Measurements from ENCODE around the gene LRP8. TPM values are rescaled to one million over a fixed set of nuclear protein-coding genes. Genes with fewer than 3 reads are reported as not detected.
A peak's percentile ranks its signal among the peaks of the same experiment; 100 is the strongest.

Gene LRP8
- polyA plus RNA-seq, 1 of the 3 experiments (the other 2 are of a cell fraction) = 19.9 TPM

DNA sequence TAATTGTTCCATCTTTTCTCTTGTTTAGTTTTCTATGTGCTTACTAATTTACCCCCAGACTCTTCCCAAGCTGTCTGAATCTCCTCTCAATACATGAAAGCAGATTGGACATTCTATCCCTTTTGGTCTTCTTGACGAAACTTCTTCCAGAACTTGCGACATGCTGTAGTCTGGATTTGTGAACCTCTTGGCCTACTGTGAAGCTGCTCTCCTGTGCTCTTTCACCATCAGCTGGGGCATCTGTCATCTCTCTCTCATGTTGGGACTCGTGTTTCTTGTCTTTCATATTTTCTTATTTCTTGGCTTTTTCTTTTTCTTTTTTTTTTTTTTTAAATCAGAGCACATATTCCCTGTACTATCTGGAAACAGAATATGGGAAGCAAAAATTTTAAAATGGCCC is 124.4 kb downstream of the LRP8 start:
- no peaks in the 10 kb centered on the region for H3K9me2 ChIP-seq
- H3K4me3 ChIP-seq (ENCODE audit: low read depth in 2 of 2, low read length in 1 of 2) = no peak overlapping the region
- H3F3A ChIP-seq (replicated peaks; ENCODE audit: insufficient read depth) = peaks cover 5% of the 10 kb centered on the region
- TF ChIP-seq MXI1 (IDR thresholded peaks at IDR 0.05; ENCODE audit: low read depth, low read length) (no peak), SMC3 (IDR thresholded peaks at IDR 0.05; ENCODE audit: low read depth, low read length) (no peak), RAD21 (IDR thresholded peaks at IDR 0.05; ENCODE audit: low read length) (no peak)
- TF ChIP-seq, protein P1, sequence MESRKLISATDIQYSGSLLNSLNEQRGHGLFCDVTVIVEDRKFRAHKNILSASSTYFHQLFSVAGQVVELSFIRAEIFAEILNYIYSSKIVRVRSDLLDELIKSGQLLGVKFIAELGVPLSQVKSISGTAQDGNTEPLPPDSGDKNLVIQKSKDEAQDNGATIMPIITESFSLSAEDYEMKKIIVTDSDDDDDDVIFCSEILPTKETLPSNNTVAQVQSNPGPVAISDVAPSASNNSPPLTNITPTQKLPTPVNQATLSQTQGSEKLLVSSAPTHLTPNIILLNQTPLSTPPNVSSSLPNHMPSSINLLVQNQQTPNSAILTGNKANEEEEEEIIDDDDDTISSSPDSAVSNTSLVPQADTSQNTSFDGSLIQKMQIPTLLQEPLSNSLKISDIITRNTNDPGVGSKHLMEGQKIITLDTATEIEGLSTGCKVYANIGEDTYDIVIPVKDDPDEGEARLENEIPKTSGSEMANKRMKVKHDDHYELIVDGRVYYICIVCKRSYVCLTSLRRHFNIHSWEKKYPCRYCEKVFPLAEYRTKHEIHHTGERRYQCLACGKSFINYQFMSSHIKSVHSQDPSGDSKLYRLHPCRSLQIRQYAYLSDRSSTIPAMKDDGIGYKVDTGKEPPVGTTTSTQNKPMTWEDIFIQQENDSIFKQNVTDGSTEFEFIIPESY (IDR thresholded peaks at IDR 0.05; ENCODE audit: borderline replicate concordance, low read depth) = no peak
- H3K9ac ChIP-seq = no peak overlapping the region
- peaks cover 48 to 56% of the 10 kb centered on the region in 2 experiments for H3K36me3 ChIP-seq (replicated peaks in 1 of 2; ENCODE audit: control insufficient read depth in 1 of 2, insufficient read depth in 2 of 2, low read length in 1 of 2)
- peaks cover 5% of the 10 kb centered on the region; the same call in 1 of the 2 replicates for H3K79me2 ChIP-seq (ENCODE audit: insufficient read depth)
- no peaks in the 10 kb centered on the region for H3K27me3 ChIP-seq (ENCODE audit: insufficient read depth)
- WGBS (ENCODE audit: low lambda C conversion rate) = 87% methylated on average over 3 of the region's 3 CpGs
- POLR2A ChIA-PET = no interaction called here
- no peaks in the 10 kb centered on the region for H4K20me1 ChIP-seq (ENCODE audit: insufficient read depth)
- no peak overlapping the region for H2AFZ ChIP-seq (ENCODE audit: low read depth)
- H3K4me2 ChIP-seq = no peak overlapping the region
- H3K4me1 ChIP-seq (ENCODE audit: control insufficient read depth in 1 of 2, insufficient read depth in 2 of 2, low read depth in 1 of 2, low read length in 1 of 2) = peaks cover under 1 to 1% of the 10 kb centered on the region in 2 experiments; a peak in 1 of 4 replicates
- H3K27ac ChIP-seq (ENCODE audit: low read depth in 2 of 2, low read length in 1 of 2) = no peak overlapping the region
- CTCF ChIA-PET = interaction anchor here (1.8 kb wide), 1 partner anchor 14 kb away, joined by 3 read pairs; no protein-coding TSS in a partner anchor
- DNase-seq = no peak
- peaks cover 4% of the 10 kb centered on the region; the same call in 1 of the 2 replicates for H3K9me3 ChIP-seq

DNA sequence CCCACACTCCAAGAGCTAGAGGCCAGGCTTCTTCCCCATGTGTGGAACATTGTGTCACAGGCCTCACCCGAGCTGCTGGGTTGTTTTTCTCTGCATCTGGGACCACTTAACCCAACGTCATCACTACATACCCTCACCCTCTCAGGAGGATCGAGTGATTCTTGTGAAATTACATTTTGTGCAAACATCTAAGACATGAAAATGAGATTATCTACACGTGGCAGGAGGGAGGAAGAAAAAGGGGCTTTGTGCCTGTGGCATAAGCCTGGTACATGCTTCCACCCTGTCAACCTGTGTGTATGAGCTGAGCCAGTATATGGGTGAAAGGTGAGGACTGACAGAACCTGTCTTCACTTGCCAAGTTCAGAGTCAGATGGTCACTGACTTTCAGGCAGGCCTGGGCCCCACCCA is 129.6 kb downstream of the LRP8 start:
- peak overlapping the region in 1 of 2 experiments; percentile 85; a peak in 2 of 4 replicates for H3K4me3 ChIP-seq (ENCODE audit: low read depth in 2 of 2, low read length in 1 of 2)
- no peaks in the 10 kb centered on the region for H3K9me3 ChIP-seq
- no peaks in the 10 kb centered on the region for H3K9me2 ChIP-seq
- H3K36me3 ChIP-seq (replicated peaks in 1 of 2; ENCODE audit: control insufficient read depth in 1 of 2, insufficient read depth in 2 of 2, low read length in 1 of 2) = peaks cover 9 to 27% of the 10 kb centered on the region in 2 experiments
- peak overlapping the region; percentile 93 for H3K4me2 ChIP-seq
- H3K4me1 ChIP-seq (ENCODE audit: control insufficient read depth in 1 of 2, insufficient read depth in 2 of 2, low read depth in 1 of 2, low read length in 1 of 2) = peaks cover 9 to 17% of the 10 kb centered on the region in 2 experiments; a peak in 3 of 4 replicates
- no peaks in the 10 kb centered on the region for H4K20me1 ChIP-seq (ENCODE audit: insufficient read depth)
- H2AFZ ChIP-seq (ENCODE audit: low read depth) = no peak overlapping the region
- H3F3A ChIP-seq (replicated peaks; ENCODE audit: insufficient read depth) = no peaks in the 10 kb centered on the region
- no peaks in the 10 kb centered on the region for H3K27me3 ChIP-seq (ENCODE audit: insufficient read depth)
- ChIA-PET CTCF (no interaction called here), POLR2A (no interaction called here)
- peaks cover 21% of the 10 kb centered on the region; the same call in 1 of the 2 replicates for H3K79me2 ChIP-seq (ENCODE audit: insufficient read depth)
- DNase-seq = no peak
- 60% methylated on average over 4 of the region's 4 CpGs for WGBS (ENCODE audit: low lambda C conversion rate)
- no peak overlapping the region for H3K9ac ChIP-seq
- H3K27ac ChIP-seq (ENCODE audit: low read depth in 2 of 2, low read length in 1 of 2) = no peak overlapping the region; a peak in 1 of 4 replicates
- TF ChIP-seq, protein P2, sequence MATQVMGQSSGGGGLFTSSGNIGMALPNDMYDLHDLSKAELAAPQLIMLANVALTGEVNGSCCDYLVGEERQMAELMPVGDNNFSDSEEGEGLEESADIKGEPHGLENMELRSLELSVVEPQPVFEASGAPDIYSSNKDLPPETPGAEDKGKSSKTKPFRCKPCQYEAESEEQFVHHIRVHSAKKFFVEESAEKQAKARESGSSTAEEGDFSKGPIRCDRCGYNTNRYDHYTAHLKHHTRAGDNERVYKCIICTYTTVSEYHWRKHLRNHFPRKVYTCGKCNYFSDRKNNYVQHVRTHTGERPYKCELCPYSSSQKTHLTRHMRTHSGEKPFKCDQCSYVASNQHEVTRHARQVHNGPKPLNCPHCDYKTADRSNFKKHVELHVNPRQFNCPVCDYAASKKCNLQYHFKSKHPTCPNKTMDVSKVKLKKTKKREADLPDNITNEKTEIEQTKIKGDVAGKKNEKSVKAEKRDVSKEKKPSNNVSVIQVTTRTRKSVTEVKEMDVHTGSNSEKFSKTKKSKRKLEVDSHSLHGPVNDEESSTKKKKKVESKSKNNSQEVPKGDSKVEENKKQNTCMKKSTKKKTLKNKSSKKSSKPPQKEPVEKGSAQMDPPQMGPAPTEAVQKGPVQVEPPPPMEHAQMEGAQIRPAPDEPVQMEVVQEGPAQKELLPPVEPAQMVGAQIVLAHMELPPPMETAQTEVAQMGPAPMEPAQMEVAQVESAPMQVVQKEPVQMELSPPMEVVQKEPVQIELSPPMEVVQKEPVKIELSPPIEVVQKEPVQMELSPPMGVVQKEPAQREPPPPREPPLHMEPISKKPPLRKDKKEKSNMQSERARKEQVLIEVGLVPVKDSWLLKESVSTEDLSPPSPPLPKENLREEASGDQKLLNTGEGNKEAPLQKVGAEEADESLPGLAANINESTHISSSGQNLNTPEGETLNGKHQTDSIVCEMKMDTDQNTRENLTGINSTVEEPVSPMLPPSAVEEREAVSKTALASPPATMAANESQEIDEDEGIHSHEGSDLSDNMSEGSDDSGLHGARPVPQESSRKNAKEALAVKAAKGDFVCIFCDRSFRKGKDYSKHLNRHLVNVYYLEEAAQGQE (IDR thresholded peaks at IDR 0.05; ENCODE audit: low read depth, low read length) = no peak
- TF ChIP-seq, protein P3, sequence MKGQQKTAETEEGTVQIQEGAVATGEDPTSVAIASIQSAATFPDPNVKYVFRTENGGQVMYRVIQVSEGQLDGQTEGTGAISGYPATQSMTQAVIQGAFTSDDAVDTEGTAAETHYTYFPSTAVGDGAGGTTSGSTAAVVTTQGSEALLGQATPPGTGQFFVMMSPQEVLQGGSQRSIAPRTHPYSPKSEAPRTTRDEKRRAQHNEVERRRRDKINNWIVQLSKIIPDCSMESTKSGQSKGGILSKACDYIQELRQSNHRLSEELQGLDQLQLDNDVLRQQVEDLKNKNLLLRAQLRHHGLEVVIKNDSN (IDR thresholded peaks at IDR 0.05; ENCODE audit: borderline replicate concordance, low read depth) = no peak
- TF ChIP-seq POLR2AphosphoS5 (IDR thresholded peaks at IDR 0.05; ENCODE audit: low read depth, low read length) (no peak), SIN3A (IDR thresholded peaks at IDR 0.05; ENCODE audit: borderline replicate concordance, low read depth, low read length) (no peak), NFIC (IDR thresholded peaks at IDR 0.05; ENCODE audit: borderline replicate concordance) (no peak), TAF1 (IDR thresholded peaks at IDR 0.05; ENCODE audit: borderline replicate concordance, low read depth, low read length) (no peak), EZH2phosphoT487 (IDR thresholded peaks at IDR 0.05; ENCODE audit: borderline replicate concordance, low read depth) (no peak), CHD2 (IDR thresholded peaks at IDR 0.05; ENCODE audit: low read length, partially characterized antibody) (no peak), NRF1 (IDR thresholded peaks at IDR 0.05; ENCODE audit: low read depth, low read length) (no peak), RCOR1 (IDR thresholded peaks at IDR 0.05; ENCODE audit: low read length) (no peak), TCF12 (IDR thresholded peaks at IDR 0.05) (no peak), RXRA (IDR thresholded peaks at IDR 0.05; ENCODE audit: borderline replicate concordance, low read depth) (no peak), MEF2A (IDR thresholded peaks at IDR 0.05; ENCODE audit: borderline replicate concordance, low read depth) (no peak)
- TF ChIP-seq, protein P4, sequence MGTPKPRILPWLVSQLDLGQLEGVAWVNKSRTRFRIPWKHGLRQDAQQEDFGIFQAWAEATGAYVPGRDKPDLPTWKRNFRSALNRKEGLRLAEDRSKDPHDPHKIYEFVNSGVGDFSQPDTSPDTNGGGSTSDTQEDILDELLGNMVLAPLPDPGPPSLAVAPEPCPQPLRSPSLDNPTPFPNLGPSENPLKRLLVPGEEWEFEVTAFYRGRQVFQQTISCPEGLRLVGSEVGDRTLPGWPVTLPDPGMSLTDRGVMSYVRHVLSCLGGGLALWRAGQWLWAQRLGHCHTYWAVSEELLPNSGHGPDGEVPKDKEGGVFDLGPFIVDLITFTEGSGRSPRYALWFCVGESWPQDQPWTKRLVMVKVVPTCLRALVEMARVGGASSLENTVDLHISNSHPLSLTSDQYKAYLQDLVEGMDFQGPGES (IDR thresholded peaks at IDR 0.05; ENCODE audit: low read depth, low read length) = no peak
- TF ChIP-seq, protein P5, sequence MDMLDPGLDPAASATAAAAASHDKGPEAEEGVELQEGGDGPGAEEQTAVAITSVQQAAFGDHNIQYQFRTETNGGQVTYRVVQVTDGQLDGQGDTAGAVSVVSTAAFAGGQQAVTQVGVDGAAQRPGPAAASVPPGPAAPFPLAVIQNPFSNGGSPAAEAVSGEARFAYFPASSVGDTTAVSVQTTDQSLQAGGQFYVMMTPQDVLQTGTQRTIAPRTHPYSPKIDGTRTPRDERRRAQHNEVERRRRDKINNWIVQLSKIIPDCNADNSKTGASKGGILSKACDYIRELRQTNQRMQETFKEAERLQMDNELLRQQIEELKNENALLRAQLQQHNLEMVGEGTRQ (IDR thresholded peaks at IDR 0.05; ENCODE audit: borderline replicate concordance, low read depth, low read length) = no peak

Measured in SK-N-SH (cell line).